KMS-11 (cell line): ENCODE measurements around the gene RPS6KA5.

Experiments used
- H2AFZ ChIP-seq: fragments of 200-600 bp; sonication (generic); 2 replicates; pipeline ENCODE4 v1.6.1; 2016; ENCODE audit warnings: antibody characterized with exemption, mixed run types, low read depth
- H3K27ac ChIP-seq: fragments of 200-600 bp; sonication (generic); 2 replicates; pipeline ENCODE4 v1.6.1; 2016; ENCODE audit warnings: mild to moderate bottlenecking, mixed run types
- H3K27me3 ChIP-seq: fragments of 200-600 bp; sonication (generic); 2 replicates; pipeline ENCODE4 v1.6.1; 2017; ENCODE audit warnings: mild to moderate bottlenecking, low read depth, mixed run types, moderate library complexity; ENCODE audit not compliant: insufficient read depth
- H3K36me3 ChIP-seq: fragments of 200-600 bp; sonication (generic); 2 replicates; pipeline ENCODE4 v1.6.1; 2017; ENCODE audit warnings: mild to moderate bottlenecking, mixed run types; ENCODE audit not compliant: insufficient read depth
- H3K4me1 ChIP-seq: fragments of 200-600 bp; sonication (generic); 2 replicates; pipeline ENCODE4 v1.6.1; 2016; ENCODE audit warnings: mild to moderate bottlenecking, low read depth, mixed run types; ENCODE audit not compliant: poor library complexity, severe bottlenecking
- H3K4me2 ChIP-seq: fragments of 200-600 bp; sonication (generic); 2 replicates; pipeline ENCODE4 v1.7.0; 2016; ENCODE audit warnings: mild to moderate bottlenecking, mixed run types
- H3K4me3 ChIP-seq: fragments of 200-600 bp; sonication (generic); IDR thresholded peaks from 2 replicates; pipeline ENCODE4 v1.6.1; 2017; ENCODE audit warnings: low read depth, low read length, mixed read lengths; ENCODE audit not compliant: insufficient read depth
- H3K79me2 ChIP-seq: fragments of 200-600 bp; sonication (generic); 2 replicates; pipeline ENCODE4 v1.6.1; 2016; ENCODE audit warnings: low read depth, mixed run types; ENCODE audit not compliant: insufficient read depth
- H3K9ac ChIP-seq: fragments of 200-600 bp; sonication (generic); 2 replicates; pipeline ENCODE4 v1.6.1; 2016; ENCODE audit warnings: mild to moderate bottlenecking, mixed run types
- H4K20me1 ChIP-seq: fragments of 200-600 bp; sonication (generic); 2 replicates; pipeline ENCODE4 v1.6.1; 2016; ENCODE audit warnings: mild to moderate bottlenecking, mixed run types; ENCODE audit not compliant: insufficient read depth
- TF ChIP-seq, protein P1 (sequence below): fragments of 200-600 bp; sonication (generic); conservative IDR thresholded peaks from 2 replicates; pipeline ENCODE4 v1.6.1; 2017; ENCODE audit warnings: low read depth, mild to moderate bottlenecking, antibody characterized with exemption, low read length, moderate library complexity, mixed read lengths

Gene RPS6KA5

DNA sequence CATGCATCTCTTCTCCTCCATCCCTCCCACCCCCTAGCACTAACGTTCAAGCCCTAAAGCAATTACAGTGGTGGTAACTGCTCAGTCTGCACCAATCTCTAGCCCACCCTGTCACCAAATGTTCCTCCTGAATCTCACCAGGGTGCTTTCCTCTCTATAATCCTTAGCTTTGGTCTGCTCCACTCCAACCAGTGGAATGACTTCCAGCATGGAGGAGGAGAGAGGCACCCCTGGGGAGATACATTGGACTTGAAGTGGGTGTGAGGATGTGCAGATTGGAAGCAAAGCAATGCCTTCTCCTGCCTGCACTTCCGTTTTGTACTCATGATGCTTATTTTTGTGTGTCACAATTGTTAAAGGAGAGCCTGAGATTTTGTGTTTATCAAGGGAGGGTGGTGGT is 24.1 kb upstream of the RPS6KA5 start:
- TF ChIP-seq, protein P1, sequence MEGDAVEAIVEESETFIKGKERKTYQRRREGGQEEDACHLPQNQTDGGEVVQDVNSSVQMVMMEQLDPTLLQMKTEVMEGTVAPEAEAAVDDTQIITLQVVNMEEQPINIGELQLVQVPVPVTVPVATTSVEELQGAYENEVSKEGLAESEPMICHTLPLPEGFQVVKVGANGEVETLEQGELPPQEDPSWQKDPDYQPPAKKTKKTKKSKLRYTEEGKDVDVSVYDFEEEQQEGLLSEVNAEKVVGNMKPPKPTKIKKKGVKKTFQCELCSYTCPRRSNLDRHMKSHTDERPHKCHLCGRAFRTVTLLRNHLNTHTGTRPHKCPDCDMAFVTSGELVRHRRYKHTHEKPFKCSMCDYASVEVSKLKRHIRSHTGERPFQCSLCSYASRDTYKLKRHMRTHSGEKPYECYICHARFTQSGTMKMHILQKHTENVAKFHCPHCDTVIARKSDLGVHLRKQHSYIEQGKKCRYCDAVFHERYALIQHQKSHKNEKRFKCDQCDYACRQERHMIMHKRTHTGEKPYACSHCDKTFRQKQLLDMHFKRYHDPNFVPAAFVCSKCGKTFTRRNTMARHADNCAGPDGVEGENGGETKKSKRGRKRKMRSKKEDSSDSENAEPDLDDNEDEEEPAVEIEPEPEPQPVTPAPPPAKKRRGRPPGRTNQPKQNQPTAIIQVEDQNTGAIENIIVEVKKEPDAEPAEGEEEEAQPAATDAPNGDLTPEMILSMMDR: no peak
- Histone ChIP-seq H2AFZ (no peak overlapping the region), H3K36me3 (no peaks in the 10 kb centered on the region), H3K79me2 (no peaks in the 10 kb centered on the region), H3K4me1 (peaks cover 2% of the 10 kb centered on the region), H3K27me3 (no peaks in the 10 kb centered on the region), H3K9ac (no peak overlapping the region), H3K4me2 (no peak overlapping the region), H4K20me1 (no peaks in the 10 kb centered on the region), H3K4me3 (no peak overlapping the region), H3K27ac (no peak overlapping the region)

DNA sequence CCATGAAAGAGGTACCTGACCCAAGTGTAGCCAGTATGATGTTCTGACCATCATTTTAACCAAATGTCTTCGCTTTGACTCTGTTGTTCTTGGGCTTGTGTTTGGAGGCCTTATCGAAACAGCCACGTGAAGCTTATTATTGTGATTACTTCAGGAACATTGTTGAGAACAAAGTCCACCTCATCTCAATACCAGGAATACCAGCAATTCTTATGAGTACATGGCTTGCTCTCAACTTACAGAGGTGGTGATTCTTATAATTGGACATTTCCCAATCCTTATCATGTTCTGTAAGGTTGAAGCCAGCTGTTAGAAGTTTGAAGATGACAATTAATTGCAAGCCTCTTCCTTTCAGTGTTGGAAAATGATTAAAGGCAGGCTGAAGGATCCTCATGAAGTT is 21.8 kb upstream of the RPS6KA5 start:
- Histone ChIP-seq H3K36me3 (no peaks in the 10 kb centered on the region), H3K79me2 (no peaks in the 10 kb centered on the region), H3K27me3 (no peaks in the 10 kb centered on the region), H3K4me2 (no peak overlapping the region), H3K9ac (no peak overlapping the region), H3K4me3 (no peak overlapping the region), H3K27ac (no peak overlapping the region), H2AFZ (no peak overlapping the region), H4K20me1 (no peaks in the 10 kb centered on the region), H3K4me1 (peaks cover 22% of the 10 kb centered on the region)
- TF ChIP-seq, protein P1: no peak

DNA sequence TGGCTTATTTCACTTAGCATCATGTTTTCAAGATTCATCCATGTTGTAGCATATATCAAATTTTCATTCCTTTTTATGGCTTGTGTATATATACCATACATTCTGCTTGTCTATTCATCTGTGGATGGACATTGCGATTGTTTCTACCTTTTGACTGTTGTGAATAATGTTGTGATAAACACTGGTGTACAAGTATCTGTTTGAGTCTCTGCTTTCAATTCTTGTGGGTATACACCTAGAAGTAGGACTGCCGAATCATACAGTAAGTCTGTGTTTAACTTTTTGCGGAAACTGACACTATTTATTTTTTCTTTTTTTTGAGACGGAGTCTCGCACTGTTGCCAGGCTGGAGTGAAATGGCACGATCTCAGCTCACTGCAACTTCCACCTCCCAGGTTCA is 19.6 kb upstream of the RPS6KA5 start:
- Histone ChIP-seq H3K79me2 (no peaks in the 10 kb centered on the region), H4K20me1 (no peaks in the 10 kb centered on the region), H3K4me3 (no peak overlapping the region), H3K27ac (no peak overlapping the region), H3K4me2 (no peak overlapping the region), H3K36me3 (no peaks in the 10 kb centered on the region), H3K4me1 (peaks cover 22% of the 10 kb centered on the region), H3K27me3 (no peaks in the 10 kb centered on the region), H3K9ac (no peak overlapping the region), H2AFZ (no peak overlapping the region)
- TF ChIP-seq, protein P1: no peak

DNA sequence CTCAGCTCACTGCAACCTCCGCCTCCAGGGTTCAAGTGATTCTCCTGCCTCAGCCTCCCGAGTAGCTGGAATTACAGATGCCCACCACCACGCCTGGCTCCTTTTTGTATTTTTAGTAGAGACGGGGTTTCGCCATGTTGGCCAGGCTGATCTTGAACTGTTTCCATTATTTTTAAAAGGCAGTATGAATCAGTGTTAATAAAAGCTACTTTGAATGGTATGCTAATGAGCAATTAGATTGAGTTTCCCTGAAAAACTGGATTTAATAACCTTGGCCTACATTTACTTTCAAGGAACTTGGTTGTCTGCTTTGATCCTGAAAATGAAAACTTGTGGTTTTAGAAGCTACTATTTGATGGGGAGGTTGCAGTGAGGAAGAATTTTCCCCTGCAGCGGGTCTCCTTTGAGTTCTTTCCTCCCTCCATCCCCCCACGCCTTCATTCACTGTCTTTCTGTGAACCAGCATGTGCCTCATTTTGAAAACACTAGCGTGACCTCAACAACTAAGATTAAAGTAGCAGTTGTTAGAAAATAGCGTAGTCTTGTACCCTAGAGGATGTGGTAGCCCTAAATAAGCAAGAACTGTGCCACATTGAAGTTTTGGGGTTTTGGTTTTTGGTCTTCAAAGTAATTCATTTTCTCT is 17.8 kb upstream of the RPS6KA5 start:
- Histone ChIP-seq H2AFZ (peak overlapping the region; percentile 42; the same call in 1 of the 2 replicates), H3K4me2 (peak overlapping the region; percentile 72), H4K20me1 (no peaks in the 10 kb centered on the region), H3K9ac (peak overlapping the region; percentile 11; the same call in 1 of the 2 replicates), H3K27ac (peak overlapping the region; percentile 64; the same call in 1 of the 2 replicates), H3K4me1 (peaks cover 22% of the 10 kb centered on the region), H3K4me3 (no peak overlapping the region), H3K36me3 (no peaks in the 10 kb centered on the region), H3K27me3 (no peaks in the 10 kb centered on the region), H3K79me2 (no peaks in the 10 kb centered on the region)
- TF ChIP-seq, protein P1: no peak
